Astrocyte (in vitro differentiated cells and primary cell): Measurements from ENCODE around the gene KRTAP9-1. TPM values are rescaled to one million over a fixed set of nuclear protein-coding genes. Genes with fewer than 3 reads are reported as not detected.

Experiments
- DNase-seq: peaks from one replicate; pipeline ENCODE4 v3.0.0-alpha.2; 2010; ENCODE audit warnings: low read depth
- FAIRE-seq: peaks from 2 replicates; lab custom pipeline; 2011; peaks lifted over from hg19 to GRCh38; lab: Jason Lieb, UNC
- H2AFZ ChIP-seq: 2 replicates; pipeline ENCODE4 v1.6.0; 2012; ENCODE audit warnings: low read depth, low read length, inconsistent platforms
- H3K27ac ChIP-seq: 2 replicates; pipeline ENCODE4 v1.5.1; 2011; ENCODE audit warnings: low read depth, low read length, inconsistent platforms
- H3K27me3 ChIP-seq: 2 replicates; pipeline ENCODE4 v1.6.0; 2011; ENCODE audit warnings: low read length, inconsistent platforms; ENCODE audit not compliant: insufficient read depth
- H3K36me3 ChIP-seq: 2 replicates; pipeline ENCODE4 v1.5.1; 2011; ENCODE audit warnings: low read length, inconsistent platforms; ENCODE audit not compliant: insufficient read depth
- H3K4me1 ChIP-seq: 2 replicates; pipeline ENCODE4 v1.5.1; 2011; ENCODE audit warnings: low read length, inconsistent platforms; ENCODE audit not compliant: insufficient read depth
- H3K4me2 ChIP-seq: 2 replicates; pipeline ENCODE4 v1.6.0; 2012; ENCODE audit warnings: low read length, inconsistent platforms
- H3K4me3 ChIP-seq: 2 replicates; pipeline ENCODE4 v1.5.1; 2011; ENCODE audit warnings: low read depth, mild to moderate bottlenecking, low read length, inconsistent platforms; ENCODE audit not compliant: insufficient read depth
- H3K79me2 ChIP-seq: 2 replicates; pipeline ENCODE4 v1.6.0; 2012; ENCODE audit warnings: mild to moderate bottlenecking, low read length, inconsistent platforms; ENCODE audit not compliant: insufficient read depth
- H3K9ac ChIP-seq: 2 replicates; pipeline ENCODE4 v1.6.0; 2012; ENCODE audit warnings: mild to moderate bottlenecking, low read length, inconsistent platforms
- H3K9me3 ChIP-seq: 2 replicates; pipeline ENCODE4 v1.5.1; 2012; ENCODE audit warnings: low read depth, mild to moderate bottlenecking, low read length, inconsistent platforms; ENCODE audit not compliant: insufficient read depth
- H4K20me1 ChIP-seq: 2 replicates; pipeline ENCODE4 v1.6.0; 2012; ENCODE audit warnings: low read length, inconsistent platforms; ENCODE audit not compliant: insufficient read depth
- H3K27ac Mint-ChIP-seq: one replicate; pipeline ENCODE4 v1.8.0; 2021; ENCODE audit warnings: mild to moderate bottlenecking, mixed read lengths; ENCODE audit not compliant: unreplicated experiment
- H3K27me3 Mint-ChIP-seq: one replicate; pipeline ENCODE4 v1.8.0; 2021; ENCODE audit warnings: low read depth, mixed read lengths; ENCODE audit not compliant: unreplicated experiment
- H3K36me3 Mint-ChIP-seq: one replicate; pipeline ENCODE4 v1.8.0; 2021; ENCODE audit warnings: low read depth, mixed read lengths; ENCODE audit not compliant: unreplicated experiment
- H3K4me1 Mint-ChIP-seq: one replicate; pipeline ENCODE4 v1.8.0; 2021; ENCODE audit warnings: low read depth, mixed read lengths; ENCODE audit not compliant: unreplicated experiment
- H3K4me3 Mint-ChIP-seq: one replicate; pipeline ENCODE4 v1.8.0; 2021; ENCODE audit warnings: mild to moderate bottlenecking, moderate library complexity, mixed read lengths; ENCODE audit not compliant: unreplicated experiment
- H3K9me3 Mint-ChIP-seq: one replicate; pipeline ENCODE4 v1.8.0; 2021; ENCODE audit warnings: mild to moderate bottlenecking, mixed read lengths; ENCODE audit not compliant: unreplicated experiment
- EZH2 ChIP-seq: IDR thresholded peaks from 2 replicates; pipeline ENCODE4 v1.6.1; 2012; ENCODE audit warnings: mild to moderate bottlenecking, low read length, inconsistent platforms; ENCODE audit not compliant: insufficient read depth
- total RNA-seq: library from RNA; stranded (reverse); gene quantifications from 2 replicates; pipeline ENCODE4 v1.2.1, GENCODE V29; 2021
- TF ChIP-seq, protein P1 (sequence below): IDR thresholded peaks from 2 replicates; pipeline ENCODE4 v1.5.1; 2011; ENCODE audit warnings: low read depth, mild to moderate bottlenecking, inconsistent platforms, low read length, moderate library complexity; ENCODE audit not compliant: insufficient read depth

The KRTAP9-1 gene
- total RNA-seq, 1 donor from 2014 or later, result not detected

DNA sequence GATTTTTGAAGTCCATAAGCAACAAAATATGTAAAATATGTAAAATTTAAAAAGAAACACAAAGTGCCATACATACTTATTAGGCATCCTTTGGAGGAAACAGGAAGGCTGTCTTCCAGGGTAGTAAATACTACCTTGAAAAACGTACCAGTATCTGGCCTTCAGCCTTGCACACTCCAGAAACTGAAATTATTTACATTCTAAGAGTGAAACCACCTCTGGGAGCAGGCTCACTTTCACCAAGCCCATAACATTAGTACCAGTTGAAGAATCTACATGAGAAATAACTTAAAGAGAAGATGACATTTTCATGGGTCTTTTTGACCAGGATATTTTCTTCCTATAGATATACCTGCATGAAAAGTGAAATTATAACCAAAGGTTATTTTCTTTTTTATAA, 6.4 kb downstream of the KRTAP9-1 start:
- no peak overlapping the region for H3K4me3 ChIP-seq
- no peak for TF ChIP-seq EZH2
- TF ChIP-seq, protein P1, sequence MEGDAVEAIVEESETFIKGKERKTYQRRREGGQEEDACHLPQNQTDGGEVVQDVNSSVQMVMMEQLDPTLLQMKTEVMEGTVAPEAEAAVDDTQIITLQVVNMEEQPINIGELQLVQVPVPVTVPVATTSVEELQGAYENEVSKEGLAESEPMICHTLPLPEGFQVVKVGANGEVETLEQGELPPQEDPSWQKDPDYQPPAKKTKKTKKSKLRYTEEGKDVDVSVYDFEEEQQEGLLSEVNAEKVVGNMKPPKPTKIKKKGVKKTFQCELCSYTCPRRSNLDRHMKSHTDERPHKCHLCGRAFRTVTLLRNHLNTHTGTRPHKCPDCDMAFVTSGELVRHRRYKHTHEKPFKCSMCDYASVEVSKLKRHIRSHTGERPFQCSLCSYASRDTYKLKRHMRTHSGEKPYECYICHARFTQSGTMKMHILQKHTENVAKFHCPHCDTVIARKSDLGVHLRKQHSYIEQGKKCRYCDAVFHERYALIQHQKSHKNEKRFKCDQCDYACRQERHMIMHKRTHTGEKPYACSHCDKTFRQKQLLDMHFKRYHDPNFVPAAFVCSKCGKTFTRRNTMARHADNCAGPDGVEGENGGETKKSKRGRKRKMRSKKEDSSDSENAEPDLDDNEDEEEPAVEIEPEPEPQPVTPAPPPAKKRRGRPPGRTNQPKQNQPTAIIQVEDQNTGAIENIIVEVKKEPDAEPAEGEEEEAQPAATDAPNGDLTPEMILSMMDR, result no peak
- Mint-ChIP-seq H3K36me3 (no peaks in the 10 kb centered on the region), H3K4me3 (no peak overlapping the region), H3K27me3 (peaks cover 10% of the 10 kb centered on the region), H3K4me1 (no peaks in the 10 kb centered on the region), H3K9me3 (peaks cover 9% of the 10 kb centered on the region), H3K27ac (no peak overlapping the region)
- no peaks in the 10 kb centered on the region for H3K36me3 ChIP-seq
- no peak overlapping the region for H2AFZ ChIP-seq
- no peak overlapping the region for H3K4me2 ChIP-seq
- H3K4me1 ChIP-seq, result no peaks in the 10 kb centered on the region
- no peaks in the 10 kb centered on the region for H3K79me2 ChIP-seq
- H3K9ac ChIP-seq, result no peak overlapping the region
- no peak for FAIRE-seq
- peaks cover 2% of the 10 kb centered on the region for H3K27me3 ChIP-seq
- no peak for DNase-seq
- H3K27ac ChIP-seq, result no peak overlapping the region
- H3K9me3 ChIP-seq, result no peaks in the 10 kb centered on the region
- no peaks in the 10 kb centered on the region for H4K20me1 ChIP-seq

DNA sequence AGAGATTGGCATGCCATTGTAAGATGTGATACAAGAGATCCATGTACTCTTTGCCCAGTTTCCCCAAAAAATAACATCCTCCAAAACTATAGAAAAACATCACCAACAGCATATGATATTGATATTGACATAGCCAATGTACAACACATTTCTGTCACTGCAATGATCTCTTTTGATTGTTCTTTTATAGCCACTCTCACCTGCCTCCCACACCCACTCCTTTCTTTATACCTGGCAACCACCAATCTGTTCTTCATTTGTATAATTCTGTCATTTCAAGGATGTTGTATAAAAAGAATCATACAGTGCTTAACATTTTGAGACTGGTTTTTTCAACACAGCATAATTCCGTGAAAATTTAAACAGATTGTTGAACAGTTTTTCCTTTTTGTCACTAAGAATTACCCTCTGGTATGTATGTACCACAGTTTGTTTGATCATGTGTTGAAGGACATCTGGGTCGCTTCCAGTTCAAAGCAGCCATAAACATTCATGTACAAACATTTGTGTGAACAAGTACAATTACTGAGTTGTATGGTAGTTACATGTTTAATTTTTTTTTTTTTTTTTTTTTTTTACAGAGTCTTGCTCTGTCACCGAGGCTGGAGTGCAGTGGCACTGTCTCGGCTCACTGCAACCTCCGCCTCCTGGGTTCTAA, 9.9 kb downstream of the KRTAP9-1 start:
- H3K27me3 ChIP-seq, result peaks cover 2% of the 10 kb centered on the region
- FAIRE-seq, result no peak
- no peaks in the 10 kb centered on the region for H4K20me1 ChIP-seq
- H3K79me2 ChIP-seq, result no peaks in the 10 kb centered on the region
- H3K27ac ChIP-seq, result no peak overlapping the region
- no peaks in the 10 kb centered on the region for H3K9me3 ChIP-seq
- no peaks in the 10 kb centered on the region for H3K36me3 Mint-ChIP-seq
- H3K4me1 ChIP-seq, result no peaks in the 10 kb centered on the region
- no peak overlapping the region for H3K4me3 Mint-ChIP-seq
- no peak overlapping the region for H2AFZ ChIP-seq
- no peak overlapping the region for H3K4me3 ChIP-seq
- H3K4me2 ChIP-seq, result no peak overlapping the region
- H3K4me1 Mint-ChIP-seq, result no peaks in the 10 kb centered on the region
- no peak for DNase-seq
- no peak overlapping the region for H3K9ac ChIP-seq
- no peaks in the 10 kb centered on the region for H3K36me3 ChIP-seq
- H3K9me3 Mint-ChIP-seq, result peaks cover 7% of the 10 kb centered on the region
- no peak overlapping the region for H3K27ac Mint-ChIP-seq
- H3K27me3 Mint-ChIP-seq, result peaks cover 10% of the 10 kb centered on the region
- TF ChIP-seq, protein P1, result no peak
- TF ChIP-seq EZH2, result no peak

DNA sequence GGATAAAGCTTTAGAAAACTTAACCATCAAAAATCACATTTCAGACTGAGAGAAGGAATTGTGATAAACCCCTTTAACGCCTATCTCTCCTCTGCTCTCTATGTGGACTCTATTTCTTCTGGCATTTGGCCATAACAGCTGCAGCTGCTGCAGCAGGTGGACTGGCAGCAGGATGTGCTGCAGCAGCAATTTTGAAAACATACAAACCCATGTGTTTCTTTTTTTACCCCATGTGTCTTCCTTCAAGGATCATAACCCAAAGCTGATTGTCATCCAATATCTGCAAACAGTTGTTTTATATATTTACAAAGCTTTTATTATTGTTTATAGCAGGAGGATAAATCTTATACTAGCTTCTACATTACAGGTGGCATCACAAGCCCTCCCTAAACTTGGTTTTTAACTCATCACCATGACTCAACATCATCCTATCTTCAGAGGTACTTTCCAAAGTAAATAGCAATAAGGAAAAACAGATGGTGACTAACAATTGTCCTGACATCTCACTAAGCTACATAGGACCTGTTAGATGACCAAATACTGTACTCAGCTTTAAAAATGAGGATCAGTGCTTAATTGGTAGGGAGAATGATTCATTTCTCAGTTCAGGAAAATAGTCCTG, 22.3 kb downstream of the KRTAP9-1 start:
- Mint-ChIP-seq H3K4me1 (no peaks in the 10 kb centered on the region), H3K27ac (no peak overlapping the region), H3K4me3 (no peak overlapping the region), H3K36me3 (peaks cover 2% of the 10 kb centered on the region), H3K27me3 (peaks cover 16% of the 10 kb centered on the region), H3K9me3 (peaks cover 3% of the 10 kb centered on the region)
- H3K4me1 ChIP-seq, result no peaks in the 10 kb centered on the region
- no peaks in the 10 kb centered on the region for H3K36me3 ChIP-seq
- H3K4me2 ChIP-seq, result no peak overlapping the region
- peak; percentile 35 for DNase-seq
- no peak for FAIRE-seq
- no peaks in the 10 kb centered on the region for H3K79me2 ChIP-seq
- H3K9me3 ChIP-seq, result no peaks in the 10 kb centered on the region
- H3K4me3 ChIP-seq, result no peak overlapping the region
- no peak overlapping the region for H3K9ac ChIP-seq
- no peaks in the 10 kb centered on the region for H3K27me3 ChIP-seq
- no peaks in the 10 kb centered on the region for H4K20me1 ChIP-seq
- no peak overlapping the region for H2AFZ ChIP-seq
- TF ChIP-seq EZH2, result no peak
- TF ChIP-seq, protein P1, result no peak
- H3K27ac ChIP-seq, result no peak overlapping the region
